ENCODE results near the gene MAP6. TPM values are rescaled to one million over a fixed set of nuclear protein-coding genes. Genes with fewer than 3 reads are reported as not detected.
A peak's percentile ranks its signal among the peaks of the same experiment; 100 is the strongest.

MAP6 gene
- polyA plus RNA-seq, 3 donors, result 6.2 to 8.2 (median 7.6) TPM

DNA sequence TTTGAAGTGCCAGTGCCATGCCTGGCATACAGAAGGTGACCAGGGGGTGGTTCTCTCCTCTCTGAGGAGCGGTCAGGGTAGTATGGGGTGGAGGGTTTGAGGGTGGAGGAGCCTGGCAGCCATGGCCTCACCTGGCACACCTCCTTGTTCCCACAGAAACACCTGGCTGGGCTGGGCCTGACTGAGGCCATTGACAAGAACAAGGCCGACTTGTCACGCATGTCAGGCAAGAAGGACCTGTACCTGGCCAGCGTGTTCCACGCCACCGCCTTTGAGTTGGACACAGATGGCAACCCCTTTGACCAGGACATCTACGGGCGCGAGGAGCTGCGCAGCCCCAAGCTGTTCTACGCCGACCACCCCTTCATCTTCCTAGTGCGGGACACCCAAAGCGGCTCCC is 97.2 kb downstream of the MAP6 start:
- no peak for DNase-seq

DNA sequence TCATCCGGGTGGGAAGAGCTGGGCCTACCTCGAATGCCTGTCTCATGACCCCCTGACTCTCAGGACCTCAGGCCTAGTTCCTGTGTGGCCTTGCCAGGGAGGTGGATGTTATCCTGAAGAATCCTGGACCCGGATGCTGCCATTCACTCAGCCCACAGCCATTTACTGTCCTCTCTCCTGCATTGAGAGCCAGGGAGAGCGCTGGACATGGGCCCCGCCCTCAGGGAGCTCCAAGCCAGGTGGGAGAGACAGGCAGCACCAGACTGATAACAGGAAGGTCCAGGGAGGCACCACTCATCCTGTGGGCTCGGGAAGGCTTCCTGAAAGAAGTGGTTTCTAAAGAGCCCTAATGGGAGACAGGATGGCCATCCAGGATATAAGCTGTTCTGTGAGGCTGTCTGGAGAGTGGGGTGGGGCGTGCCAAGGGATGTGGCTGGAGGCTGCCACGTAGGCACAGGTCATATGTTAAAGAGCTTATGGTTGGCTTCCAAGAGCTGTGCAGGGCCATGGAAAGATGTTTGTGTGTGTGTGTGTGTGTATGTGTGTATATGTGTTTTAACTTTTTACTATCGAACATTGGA is 98.2 kb downstream of the MAP6 start:
- no peak for DNase-seq

GRCh38 chr11:75568616-75569219 is 100.1 kb downstream of the MAP6 start:
- no peak for DNase-seq

GRCh38 chr11:75567971-75568370 is 100.9 kb downstream of the MAP6 start:
- DNase-seq, result no peak

DNA sequence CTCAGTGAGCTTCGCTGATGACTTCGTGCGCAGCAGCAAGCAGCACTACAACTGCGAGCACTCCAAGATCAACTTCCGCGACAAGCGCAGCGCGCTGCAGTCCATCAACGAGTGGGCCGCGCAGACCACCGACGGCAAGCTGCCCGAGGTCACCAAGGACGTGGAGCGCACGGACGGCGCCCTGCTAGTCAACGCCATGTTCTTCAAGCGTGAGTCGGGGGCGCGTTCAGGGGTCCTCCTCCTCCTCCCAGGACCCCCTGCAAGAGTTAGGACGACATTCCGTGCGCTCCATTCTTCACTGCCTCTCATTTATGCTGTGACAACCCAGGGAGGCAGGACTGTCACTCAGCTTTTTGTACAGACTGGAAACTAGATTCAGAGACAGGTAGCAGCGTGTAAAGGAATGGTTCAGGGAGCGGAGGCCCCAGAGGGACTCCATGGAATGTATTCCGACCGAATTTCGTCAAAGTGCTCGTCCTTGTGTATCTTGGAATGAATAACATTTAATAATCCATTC is 102.0 kb downstream of the MAP6 start:
- DNase-seq, result no peak

DNA sequence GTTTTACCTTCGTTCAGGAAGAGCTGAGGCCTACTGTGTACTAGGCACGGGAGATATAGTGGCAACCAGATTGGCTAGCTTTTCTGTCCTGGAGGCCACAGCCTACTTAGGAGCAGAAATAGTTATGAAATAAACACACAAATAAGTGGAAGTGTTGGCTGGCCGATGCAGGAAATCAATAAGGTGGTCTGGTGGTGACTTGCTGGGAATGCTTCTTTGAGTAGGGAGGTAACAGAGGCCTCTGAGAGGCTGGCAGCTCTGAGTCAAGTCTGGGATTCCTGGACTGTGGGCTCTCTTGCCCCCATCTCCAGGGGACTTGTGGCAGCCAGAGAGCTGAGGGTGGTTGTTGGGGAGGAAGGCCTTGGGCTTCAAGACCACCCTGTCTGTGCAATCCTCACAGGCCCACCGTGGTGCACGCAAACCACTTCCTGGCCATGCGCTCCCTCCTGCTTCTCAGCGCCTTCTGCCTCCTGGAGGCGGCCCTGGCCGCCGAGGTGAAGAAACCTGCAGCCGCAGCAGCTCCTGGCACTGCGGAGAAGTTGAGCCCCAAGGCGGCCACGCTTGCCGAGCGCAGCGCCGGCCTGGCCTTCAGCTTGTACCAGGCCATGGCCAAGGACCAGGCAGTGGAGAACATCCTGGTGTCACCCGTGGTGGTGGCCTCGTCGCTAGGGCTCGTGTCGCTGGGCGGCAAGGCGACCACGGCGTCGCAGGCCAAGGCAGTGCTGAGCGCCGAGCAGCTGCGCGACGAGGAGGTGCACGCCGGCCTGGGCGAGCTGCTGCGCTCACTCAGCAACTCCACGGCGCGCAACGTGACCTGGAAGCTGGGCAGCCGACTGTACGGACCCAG is 102.7 kb downstream of the MAP6 start:
- no peak for DNase-seq

DNA sequence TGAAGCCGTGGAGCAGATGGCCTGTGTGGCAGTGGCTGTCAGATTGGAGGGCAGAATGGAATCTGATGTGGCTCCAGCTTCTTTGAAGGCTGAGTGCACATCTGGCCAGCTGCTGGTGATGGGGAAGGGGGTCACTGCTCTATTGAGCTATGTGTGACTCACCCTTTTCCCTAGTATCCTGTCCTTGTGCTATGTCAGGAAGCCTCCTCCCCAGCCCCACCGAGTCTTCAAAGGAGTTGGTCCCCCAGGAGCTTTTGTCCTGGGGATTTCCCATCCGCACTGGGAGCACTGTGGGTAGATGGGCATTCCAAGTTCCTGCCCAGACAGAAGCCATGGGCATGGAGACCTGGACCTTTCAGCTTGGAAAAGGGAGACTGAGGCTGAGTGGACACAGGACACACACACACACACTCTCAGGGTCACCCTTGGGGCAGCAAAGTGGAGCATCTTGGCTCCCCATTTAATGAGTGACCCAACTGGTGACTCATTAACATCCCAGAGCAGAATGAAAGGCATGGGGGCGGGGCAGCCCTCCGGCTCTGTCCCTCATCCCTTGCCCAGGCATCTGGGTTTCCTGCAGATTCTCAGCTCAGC is 103.5 kb downstream of the MAP6 start:
- no peak for DNase-seq

GRCh38 chr11:75563978-75564552 is 104.8 kb downstream of the MAP6 start:
- no peak for DNase-seq

GRCh38 chr11:75563501-75563977 is 105.3 kb downstream of the MAP6 start:
- no peak for DNase-seq

DNA sequence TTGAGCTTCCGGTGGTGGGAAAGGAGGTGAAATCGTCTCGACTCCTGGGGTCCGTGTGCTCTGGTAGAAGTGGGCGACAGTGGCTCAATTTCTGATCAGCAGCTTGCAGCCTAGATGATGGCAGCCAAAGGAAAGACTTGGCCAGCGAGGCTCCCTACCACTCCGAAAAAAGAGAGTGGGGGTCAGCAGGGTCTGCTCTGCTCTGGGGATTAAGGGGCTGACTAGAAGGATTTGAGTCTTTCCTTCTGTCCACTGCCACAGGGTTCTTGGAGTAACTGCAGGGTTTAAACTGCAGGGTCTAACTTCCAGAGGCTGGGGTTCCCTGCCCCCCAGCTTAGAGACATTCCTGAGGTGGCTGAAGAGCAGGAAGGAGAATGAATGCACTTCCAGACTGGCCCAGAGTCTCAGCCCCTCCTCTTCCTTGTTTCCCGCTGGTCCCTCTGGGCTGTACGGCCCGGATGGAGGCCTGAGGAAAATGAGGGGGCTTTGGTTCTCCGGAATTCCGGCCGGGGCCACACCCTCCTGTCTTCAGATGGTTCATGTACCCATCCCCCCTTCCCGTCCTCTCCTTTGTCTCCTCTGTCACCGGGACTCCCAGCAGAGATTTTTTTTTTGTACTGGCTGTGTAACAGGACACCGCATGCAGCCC is 105.9 kb downstream of the MAP6 start:
- no peak for DNase-seq

DNA sequence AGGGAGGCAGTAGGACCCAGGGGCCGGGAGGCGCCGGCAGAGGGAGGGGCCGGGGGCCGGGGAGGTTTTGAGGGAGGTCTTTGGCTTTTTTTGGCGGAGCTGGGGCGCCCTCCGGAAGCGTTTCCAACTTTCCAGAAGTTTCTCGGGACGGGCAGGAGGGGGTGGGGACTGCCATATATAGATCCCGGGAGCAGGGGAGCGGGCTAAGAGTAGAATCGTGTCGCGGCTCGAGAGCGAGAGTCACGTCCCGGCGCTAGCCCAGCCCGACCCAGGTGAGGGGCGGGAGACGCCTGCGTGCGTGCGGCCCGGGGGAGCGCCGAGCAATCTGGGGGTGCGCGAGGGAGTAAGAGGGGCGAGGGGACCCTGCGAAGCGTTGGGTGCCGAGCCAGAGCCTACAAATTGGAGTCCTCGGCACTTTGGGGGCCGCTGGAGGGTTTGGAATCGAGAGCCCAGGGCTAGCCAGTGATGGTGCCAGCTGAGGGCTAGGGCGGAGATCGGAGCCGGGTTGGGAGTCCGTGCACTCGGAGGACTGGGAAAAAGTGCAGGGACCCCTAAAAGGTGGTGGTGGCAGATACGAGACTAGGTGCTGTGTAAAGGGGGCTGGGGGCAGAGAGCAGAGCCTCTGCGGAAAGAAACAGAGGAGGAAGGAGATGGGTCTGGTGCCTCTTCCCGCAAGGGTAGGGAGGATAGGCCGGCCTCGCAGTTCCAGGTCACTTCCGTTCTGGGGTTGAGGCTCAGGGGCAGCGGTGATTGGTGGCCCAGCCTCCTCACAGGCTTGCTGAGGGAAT is 106.6 kb downstream of the MAP6 start, which contains the start of gene SERPINH1:
SERPINH1 (plus strand) TSS at position 206 of the 788 bp plus-strand sequence. CDS start 4,097 bp downstream, outside the sequence.
- peak; percentile 89 for DNase-seq

DNA sequence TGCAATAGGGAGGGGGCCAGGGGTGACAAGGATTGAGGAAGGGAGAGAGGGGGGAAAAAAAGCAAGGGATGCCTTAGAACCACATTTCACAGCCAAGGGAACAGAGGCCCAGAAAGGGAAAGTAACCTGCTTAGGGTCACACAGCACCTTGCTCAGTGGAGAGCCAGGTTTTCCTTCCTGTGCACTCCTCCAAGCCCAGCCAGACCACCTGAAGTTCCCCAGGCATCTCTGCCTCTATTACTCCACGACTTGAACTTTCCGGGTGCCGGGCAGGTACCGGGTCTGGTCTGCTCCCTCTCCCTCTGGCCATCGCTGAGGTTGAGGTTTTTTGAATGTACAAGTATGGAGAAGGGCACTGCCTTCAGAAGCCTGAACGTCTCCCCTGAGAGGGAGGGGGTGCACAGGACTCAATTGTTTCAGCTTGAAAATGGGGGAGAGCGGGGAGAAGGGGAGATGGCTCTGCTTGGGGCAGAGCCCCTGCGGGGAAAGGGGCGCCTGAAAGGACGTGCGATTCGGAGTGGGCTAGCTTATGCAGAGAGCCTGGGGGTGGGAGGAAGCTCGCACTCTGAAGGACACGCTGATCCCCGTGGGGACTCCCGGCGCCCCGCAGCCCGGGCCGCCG is 107.3 kb downstream of the MAP6 start:
- DNase-seq, result no peak

- no peak for DNase-seq
Measured at GRCh38 chr11:75560644-75561043, 108.2 kb downstream of the MAP6 start.

GRCh38 chr11:75558939-75559843 is 109.6 kb downstream of the MAP6 start:
- DNase-seq, result no peak

GRCh38 chr11:75557666-75558494 is 111.0 kb downstream of the MAP6 start:
- DNase-seq, result no peak

DNA sequence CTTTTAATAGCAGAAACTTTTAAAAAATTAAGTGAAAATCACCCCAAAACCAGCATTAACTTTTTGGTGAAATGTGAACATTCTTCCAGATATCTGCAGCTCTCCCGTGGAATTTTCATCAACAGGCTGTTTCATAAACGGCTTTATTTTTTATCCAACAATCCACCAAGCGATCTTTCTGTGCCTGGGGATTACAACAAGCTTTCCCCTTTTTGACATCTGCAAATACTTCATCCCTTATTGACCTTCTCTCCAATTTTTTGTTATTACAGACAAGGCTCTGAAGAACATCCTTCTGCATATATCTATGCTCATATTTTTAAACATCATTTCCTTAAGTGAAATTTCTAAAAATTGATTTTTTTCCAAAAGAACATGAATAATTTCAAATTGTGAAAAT is 112.6 kb downstream of the MAP6 start:
- no peak for DNase-seq

DNA sequence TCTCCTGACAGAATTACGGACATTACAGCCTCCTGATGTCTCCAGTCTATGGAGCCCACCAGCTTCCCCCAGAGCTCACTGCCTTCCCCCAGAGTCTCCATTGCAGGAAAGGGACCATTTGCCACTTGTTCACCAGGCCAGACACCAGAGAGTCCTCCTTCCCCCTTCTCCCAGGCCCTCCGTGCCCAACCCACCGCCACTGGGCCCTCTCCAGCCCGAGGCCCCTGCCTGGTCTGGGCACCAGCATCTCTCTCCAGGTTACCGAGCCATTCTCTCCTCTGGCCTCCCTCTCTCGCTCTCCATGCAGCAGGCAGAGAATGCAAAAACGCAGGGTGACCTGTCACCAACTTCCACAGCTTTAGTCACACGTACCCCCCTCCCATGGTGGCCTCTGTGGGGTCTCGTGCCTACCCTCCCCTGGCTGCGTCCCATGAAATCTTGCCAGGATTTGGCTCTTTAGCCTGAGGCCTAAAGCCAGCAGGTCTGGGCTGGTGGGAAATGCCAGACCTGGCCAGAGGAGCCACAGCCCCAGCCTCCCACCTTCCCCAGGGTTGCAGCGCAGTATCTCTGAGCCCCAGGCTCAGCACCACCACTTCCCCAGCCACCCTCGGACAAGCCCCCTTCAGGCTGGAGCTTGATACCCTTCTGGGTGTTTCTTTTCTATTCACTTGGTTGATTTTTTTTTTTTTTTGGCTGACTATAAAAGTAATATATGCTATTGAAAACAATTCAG is 113.6 kb downstream of the MAP6 start:
- no peak for DNase-seq

All from renal pelvis (tissue), 4 donors.